HG03442 (cell line): ENCODE results near the gene CENPS.
"Not testable (repeated sequence)": the region's sequence is repeated elsewhere in the genome, so short reads cannot be mapped to it uniquely, and the experiment has no call there.

ENCODE experiments used
- ATAC-seq: cut with Tn5 transposase; IDR thresholded peaks from one replicate; pipeline ENCODE4 v1.9.1; 2021; ENCODE audit warnings: mild to moderate bottlenecking, moderate library complexity; ENCODE audit not compliant: unreplicated experiment

The CENPS gene

DNA sequence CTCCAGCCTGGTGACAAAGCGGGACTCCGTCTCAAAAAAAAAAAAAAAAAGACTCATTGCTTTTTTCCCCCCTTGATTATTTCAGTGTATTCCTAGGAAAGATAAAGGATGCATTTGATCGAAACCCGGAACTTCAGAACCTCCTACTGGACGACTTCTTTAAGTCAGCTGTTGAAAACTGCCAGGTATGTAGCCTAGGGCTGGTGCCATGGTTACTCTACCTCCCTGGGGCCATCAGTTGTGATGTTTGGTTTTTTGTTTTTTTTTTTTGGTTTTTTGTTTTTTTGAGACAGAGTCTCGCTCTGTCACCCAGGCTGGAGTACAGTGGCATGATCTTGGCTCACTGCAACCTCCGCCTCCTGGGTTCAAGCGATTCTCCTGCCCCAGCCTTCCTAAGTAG, 11.5 kb upstream of the CENPS start:
- not testable (repeated sequence) for ATAC-seq

DNA sequence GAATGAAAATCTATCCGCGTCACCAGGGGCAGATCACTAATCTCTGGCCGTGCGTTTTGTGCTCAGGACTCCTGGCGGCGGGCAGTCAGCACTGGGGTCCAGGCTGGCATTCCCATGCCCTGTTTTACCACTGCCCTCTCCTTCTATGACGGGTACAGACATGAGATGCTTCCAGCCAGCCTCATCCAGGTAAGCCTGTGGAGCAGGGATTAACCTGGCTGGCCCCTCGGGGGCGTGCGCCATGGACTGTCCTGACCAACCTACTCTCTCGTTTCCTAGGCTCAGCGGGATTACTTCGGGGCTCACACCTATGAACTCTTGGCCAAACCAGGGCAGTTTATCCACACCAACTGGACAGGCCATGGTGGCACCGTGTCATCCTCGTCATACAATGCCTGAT, 10.9 kb upstream of the CENPS start:
- ATAC-seq: no peak

DNA sequence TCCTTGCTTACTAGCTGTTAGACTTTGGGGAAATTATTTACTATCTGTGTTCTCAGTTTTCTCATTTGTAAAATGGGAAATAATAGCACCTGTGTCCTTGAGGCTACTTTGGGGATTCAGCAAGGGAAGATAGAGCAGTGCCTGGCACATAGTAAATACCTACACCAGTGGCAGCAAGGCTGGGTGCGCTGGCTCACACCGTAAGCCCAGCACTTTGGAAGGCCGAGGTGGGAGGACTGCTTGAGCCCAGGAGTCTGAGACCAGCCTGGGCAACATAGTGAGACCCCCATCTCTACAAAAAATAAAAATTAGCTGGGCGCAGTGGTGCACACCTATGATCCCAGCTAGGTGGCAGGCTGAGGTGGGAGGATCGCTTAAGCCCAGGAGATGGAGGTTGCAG, 8.6 kb upstream of the CENPS start:
- ATAC-seq: no peak

DNA sequence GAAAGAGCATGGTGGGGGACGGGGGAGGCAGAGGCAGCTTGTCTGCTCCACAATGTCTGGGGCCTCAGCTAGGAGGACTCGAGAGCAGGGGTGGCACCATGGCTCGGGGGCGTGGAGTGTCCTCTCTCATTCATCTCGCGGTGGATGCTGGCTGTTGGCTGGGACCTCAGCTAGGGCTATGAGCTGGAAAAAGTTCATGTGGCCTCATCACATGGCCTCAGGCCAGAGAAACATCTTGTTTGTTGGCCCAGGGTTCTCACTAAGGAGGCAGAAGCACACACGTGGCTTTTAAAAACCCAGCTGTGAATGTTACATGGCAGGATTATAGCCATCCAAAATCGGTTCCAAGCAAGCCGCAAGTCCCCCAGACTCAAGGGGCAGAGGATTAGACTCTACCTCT, 6.2 kb upstream of the CENPS start:
- ATAC-seq: no peak

DNA sequence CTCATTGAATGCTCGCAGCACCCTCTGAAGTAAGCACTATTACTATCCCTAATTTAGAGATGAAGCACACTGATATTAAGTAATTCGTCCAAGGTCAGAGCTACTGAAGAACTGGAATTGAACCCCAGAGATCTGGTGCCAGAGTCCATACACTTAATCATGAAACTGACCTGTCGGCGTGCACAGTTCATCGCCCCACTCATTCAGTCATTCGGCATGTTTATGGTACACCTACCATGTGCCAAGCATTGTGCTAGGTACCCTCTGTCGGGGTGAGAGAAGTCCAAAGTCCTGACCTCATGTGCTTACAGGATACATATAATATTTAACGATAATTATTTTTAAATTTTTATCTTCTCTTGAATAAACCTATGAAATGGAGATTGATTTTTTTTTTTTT, 5.6 kb upstream of the CENPS start:
- no peak for ATAC-seq

DNA sequence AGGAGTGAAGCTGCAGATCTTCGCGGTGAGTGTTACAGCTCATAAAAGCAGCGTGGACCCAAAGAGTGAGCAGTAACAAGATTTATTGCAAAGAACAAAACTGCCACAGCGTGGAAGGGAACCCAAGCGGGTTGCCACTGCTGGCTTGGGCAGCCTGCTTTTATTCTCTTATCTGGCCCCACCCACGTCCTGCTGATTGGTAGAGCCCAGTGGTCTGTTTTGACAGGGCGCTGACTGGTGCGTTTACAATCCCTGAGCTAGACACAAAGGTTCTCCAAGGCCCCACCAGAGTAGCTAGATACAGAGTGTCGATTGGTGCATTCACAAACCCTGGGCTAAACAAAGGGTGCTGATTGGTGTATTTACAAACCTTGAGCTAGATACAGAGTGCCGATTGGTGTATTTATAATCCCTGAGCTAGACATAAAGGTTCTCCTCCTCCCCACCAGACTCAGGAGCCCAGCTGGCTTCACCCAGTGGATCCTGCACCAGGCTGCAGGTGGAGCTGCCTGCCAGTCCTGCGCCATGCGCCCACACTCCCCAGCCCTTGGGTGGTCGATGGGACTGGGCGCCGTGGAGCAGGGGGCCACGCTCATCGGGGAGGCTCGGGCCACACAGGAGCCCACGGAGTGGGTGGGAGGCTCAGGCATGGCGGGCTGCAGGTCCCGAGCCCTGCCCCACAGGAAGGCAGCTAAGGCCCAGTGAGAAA, 4.3 kb upstream of the CENPS start:
- not testable (repeated sequence) for ATAC-seq

DNA sequence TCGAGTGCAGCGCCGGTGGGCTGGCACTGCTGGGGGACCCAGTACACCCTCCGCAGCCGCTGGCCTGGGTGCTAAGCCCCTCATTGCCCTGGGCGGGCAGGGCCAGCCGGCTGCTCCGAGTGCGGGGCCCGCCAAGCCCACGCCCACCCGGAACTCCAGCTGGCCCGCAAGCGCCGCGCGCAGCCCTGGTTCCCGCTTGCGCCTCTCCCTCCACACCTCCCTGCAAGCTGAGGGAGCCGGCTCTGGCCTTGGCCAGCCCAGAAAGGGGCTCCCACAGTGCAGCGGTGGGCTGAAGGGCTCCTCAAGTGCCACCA, 3.7 kb upstream of the CENPS start:
- ATAC-seq: not testable (repeated sequence)

DNA sequence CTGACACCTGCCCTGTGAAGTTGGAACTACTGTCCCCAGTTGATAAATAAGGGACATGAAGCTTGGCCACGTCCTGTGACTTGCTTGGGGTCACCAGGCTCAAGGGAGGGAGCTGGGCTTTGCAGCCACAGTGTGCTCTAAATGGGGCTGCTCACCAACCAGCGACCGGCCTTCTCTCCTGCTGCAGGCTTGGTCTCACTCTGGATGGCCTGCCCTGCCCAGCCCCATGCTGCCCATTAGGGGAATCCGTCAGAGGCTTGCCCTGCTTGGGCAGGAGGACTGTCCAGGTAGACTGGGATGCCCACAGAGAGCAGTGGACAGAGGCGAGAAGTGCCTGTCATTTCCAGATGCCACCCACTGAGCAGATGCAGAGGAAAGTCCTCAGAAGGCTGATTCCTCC, 1.2 kb upstream of the CENPS start:
- ATAC-seq: no peak

DNA sequence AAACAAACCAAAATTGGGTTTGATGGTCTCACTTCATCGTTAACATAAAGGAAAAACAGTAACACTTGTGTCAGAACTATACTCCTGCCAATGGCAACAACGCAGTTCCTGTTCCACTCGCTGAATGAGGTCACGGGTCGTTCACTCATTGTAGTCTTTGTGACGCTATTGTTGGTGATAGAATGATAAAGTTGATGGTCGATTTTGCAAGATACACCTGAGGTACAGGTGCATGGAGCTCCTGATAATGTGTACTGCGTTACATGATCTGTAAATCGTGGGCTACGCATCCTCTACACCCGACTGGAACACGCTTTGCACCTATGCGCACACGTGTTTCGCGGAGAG, 391 bp upstream of the CENPS start:
- ATAC-seq: no peak

DNA sequence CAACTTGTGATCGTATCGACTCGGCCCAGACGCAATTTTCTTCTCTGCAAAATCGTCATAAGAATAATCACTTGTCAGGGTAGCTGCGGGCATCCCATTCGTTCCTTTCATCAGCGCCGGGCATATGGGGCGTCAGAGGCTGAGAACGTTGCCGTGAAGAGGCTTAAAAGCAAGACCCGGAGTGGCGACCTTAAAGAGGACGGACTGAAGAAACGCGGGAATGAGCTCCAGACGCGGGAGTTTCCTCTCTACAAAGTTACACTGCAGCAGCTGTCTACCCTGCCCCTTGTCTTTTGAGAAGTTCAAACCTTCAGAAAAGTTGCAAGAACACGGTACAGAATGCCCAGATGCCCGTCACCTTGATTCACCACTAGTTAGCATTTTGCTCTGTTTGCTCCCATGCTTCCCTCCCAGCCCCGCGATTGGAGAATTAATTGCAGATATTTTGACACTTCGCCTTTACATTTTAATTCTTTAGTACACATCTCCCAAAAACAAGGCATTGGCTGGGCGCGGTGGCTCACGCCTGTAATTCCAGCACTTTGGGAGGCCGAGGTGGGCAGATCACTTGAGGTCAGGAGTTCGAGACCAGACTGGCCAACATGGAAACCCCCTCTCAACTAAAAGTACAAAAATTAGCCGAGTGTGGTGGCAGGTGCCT, 967 bp downstream of the CENPS start:
- ATAC-seq: no peak

DNA sequence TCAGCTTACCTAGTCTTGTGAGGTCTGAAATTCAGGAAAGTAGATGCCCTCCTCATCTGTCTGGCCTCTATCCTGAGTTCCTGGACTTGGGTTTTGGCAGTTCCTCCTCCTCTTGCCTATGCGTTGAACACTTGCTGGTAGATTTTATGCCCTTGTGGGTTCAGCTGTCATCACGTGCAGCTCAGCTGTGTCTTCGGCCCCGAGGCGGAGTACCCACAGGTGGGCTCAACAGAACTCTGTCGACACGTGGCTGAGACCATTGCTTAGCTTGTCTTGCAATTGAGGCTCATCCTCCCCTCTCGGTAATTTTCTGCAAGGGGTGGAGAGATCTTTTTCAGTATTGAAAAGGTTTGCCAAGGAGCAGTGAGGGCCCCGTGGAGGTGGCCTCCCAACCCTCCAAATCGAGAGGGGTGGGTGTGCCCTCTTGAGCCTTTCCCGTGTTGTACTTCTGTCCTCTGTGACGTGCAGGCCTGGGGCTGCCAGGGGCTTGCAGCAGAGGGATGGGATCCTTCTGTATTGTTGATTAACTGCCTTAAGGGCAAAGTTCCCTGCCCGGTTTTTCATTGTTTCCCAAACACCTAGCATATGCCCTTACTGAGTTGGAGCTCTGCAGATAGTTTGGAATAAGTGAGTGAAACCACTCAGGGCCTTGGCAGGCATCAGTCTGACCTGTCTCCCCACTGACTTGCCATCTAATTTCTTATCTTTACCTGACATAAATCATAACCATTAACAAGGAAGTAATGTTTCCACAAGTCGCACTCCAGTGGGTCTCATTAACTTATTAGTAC, 2.9 kb downstream of the CENPS start:
- no peak for ATAC-seq

DNA sequence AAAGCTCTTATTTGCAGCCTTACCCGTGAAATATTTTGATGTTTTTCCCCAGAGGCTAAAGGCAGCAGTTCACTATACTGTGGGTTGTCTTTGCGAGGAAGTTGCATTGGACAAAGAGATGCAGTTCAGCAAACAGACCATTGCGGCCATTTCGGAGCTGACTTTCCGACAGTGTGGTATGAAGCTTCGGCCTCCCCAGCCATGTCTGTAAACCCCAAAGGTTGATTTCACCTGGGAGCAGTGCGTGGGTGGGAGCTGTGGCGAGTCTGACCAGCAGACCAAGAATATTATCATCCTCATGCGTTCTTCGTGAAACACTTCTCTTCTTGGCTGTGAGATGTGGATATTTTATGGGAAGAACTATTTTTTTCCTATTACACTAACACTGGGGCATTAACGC, 3.6 kb downstream of the CENPS start:
- ATAC-seq: no peak

DNA sequence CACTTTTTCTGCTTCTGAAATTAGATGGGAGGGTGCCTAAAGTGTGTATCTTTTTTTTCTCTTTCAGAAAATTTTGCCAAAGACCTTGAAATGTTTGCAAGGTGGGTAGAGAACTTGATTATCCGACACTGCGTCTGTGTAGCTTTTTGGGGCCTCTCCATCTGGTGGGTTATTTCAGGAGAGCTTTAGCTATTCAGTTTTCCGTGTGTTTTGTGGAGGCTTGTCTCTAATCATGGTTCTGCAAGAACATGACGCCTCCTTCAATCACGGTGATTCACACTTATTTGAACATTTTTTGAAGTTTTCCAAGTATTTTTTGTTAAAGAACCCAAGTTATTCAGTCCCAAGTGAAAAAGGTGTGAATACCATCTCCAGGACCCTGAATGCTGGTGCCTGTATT, 4.4 kb downstream of the CENPS start:
- ATAC-seq: no peak

DNA sequence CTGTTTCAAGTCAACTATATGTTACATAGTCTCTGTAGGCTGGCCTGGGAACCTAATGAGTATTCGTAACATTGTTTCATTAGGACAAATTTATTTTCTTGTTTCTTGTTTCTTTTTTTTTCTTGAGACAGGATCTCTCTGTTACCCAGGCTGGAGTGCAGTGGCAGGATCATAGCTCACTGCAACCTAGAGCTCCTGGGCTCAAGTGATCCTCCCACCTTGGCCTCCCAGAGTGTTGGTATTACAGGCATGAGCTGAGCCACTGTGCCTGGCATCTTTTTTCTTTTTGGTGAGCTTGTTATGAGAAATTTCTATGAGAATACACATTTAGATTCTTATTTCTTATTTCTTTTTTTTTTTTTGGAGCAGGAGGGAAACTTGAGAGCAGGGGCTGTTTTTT, 6.8 kb downstream of the CENPS start:
- no peak for ATAC-seq

DNA sequence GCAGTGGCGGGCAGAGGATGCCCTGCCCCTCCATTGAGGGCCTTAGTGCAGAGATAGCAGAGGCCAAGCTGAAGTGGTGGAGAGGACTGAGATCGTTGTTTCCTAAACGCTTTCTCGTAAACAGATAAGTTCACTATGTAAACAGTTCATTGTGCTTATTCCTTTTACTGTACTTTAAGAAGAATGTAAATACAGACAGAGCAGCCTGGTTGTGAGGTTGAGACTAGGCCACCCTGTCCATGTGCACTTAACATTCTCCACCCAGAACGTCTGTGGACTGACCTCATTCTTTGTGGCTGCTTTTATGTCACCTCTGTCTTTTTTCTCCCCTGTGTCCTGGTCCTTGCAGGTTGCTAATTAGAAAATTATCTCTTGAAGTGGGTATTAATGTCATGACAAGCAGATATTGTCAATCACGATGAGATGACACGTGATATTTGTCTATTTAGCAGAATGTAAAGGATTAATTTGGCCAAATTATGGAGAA, 8.5 kb downstream of the CENPS start:
- no peak for ATAC-seq

DNA sequence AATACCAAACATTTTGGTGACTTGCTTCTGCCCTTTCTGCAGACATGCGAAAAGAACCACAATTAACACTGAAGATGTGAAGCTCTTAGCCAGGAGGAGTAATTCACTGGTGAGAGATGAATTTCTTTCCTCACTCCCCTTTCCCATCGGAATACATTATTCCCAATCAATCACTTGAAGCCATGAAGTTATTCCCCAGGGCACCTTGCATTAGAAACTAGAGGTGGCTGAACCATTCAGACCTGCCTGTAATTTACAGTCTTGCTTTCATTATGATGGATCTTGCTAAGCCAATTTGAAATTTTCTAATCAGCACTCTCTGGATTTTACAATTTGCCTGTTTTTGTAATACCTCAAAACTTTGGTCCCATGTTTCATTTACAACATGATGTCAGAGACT, 10.1 kb downstream of the CENPS start:
- ATAC-seq: no peak

DNA sequence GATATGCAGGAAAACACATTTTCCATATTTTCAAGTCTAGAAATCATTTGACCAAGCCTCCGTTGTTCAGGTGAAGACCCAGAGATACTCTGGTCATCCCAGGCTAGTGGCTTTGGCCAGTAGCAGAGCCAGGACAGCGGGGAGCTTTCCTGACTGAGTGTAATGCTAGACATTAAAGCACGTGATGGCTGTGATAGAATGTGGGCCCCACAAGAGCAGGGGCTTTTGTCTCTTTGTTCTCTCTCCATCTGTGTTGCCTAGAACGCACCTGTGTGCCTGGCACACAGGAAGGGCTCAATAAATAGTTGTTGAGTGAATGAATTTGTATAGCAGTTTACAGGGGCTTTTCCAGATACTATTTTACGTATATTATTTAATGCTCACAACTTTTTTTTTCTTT, 10.6 kb downstream of the CENPS start:
- ATAC-seq: no peak

DNA sequence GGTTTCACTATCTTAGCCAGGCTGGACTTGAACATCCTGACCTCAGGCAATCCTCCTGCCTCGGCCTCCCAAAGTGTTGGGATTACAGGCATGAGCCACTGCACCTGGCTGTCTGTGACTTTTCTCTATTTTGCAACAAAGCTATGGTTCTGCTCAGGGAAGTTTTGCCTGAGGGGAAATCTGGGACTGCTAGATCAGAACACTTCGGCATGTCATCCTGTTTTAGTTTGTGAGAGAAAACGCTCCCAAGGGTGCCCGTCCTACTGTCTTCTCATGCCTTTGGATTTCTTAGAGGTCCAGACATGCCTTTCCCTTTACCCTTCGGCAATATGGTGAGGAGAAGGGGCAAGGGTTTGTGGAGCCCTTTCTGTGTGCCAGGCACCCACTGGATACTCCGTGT, 14.0 kb downstream of the CENPS start:
- no peak for ATAC-seq

DNA sequence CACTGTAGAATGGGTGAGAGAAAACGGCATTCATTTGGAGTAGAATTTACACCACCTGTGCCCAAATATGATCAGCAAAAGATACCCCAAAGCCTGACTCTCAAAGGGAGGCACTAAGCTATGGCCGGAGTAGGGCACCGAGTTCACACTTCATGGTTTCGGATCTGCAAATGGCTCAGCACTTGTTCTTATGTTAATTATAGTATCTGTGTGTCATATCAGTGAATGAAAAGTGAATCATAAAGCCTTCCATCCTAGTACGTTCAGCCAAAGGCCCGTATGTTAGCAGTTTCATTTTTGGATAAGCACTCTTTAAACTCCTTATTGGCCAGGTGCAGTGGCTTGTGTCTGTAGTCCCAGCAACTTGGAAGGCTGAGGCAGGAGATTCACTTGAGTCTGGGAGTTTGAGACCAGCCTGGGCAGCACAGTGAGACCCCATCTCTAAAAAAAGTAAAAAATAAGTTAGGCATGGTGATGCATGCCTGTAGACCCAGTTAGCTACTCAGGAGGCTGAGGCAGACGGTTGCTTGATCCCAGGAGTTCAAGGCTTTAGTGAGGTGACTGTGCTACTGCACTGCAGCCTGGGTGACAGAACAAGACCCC, 14.7 kb downstream of the CENPS start:
- no peak for ATAC-seq

DNA sequence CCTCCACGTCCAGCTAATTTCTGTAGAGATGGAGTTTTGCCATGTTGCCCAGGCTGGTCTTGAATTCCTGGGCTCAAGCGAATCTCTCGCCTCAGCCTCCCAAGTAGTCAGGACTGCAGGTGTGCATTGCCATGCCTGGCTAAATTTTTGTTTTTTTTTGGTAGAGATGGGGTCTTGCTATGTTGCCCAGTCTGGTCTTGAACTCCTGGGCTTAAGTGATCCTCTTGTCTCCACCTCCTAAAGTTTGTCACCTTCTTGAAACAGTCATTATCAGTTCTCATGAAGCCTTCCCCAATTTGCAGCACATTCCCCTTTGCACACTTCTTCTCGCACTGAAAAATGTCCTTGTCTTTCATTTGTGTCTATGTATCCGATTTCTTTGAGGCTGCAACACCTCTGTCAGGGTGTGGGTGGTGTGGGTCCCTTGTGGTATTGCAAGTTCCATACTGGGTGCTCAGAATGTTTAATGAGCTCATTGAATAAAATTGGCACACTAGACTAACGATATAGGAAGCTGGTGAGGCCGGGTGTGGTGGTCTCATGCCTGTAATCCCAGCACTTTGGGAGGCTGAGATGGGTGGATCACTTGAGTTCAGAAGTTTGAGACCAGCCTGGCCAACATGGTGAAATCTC, 16.7 kb downstream of the CENPS start:
- no peak for ATAC-seq

DNA sequence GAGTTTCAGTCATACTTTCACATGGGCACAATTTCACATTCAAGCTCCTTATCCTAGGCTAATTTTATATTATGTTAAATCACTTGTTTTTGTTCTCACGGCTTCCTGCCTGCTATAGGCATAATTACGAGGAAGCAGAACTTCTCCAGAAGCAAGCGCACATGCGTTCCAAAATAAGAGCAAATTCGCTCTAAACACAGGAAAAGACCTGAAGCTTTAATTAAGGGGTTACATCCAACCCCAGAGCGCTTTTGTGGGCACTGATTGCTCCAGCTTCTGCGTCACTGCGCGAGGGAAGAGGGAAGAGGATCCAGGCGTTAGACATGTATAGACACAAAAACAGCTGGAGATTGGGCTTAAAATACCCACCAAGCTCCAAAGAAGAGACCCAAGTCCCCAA, 19.5 kb downstream of the CENPS start, which contains the start of gene CORT:
Gene CORT, plus strand, starts transcription at position 281 of the 400 bp plus-strand sequence. CDS start 193 bp downstream, outside the sequence.
- ATAC-seq: no peak
